Measurements from ENCODE around the gene THSD4.

DNA sequence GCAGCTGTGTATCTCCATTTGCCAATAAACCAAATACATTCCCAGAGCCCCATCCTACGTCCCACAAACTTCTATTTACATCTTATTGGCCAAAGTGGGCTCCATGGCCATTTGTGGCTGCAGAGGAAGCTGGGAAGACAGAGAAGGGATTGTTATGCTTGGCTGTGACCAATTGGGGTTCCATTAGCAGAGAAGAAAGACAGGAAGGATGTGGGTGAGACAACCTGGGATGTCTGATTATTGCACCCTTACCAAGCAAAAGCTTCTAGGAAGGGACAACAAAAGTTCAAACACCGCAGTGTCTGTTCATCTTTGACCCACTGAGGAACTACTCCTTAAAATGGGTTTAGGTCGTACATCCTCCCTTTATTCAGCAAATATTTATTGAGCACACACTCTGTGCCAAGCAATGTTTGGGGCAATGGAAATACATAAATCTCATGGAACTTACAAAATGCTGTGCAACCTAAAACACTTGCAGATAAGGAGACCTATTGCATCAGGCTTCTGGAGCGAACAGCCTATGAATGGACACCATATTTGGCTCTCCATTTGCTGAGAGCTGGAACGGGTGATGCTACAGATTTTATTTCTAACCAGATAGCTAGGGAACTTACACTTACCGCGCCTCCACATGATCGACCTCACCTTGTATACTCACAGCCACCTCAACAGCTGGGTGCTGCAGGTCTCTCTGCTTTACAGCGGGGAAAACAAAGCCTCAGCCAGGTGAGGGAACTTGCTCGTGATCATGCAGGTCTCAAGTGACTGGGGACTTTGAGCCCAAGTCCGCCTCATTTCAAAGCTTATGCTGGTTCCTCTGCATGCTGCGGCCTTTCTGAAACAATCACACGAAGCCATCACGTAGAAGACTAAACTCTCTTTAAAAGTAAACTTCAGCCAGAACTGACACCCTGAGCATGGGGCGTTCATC is 673.6 kb downstream of the THSD4 start:
- TF ChIP-seq POLR2AphosphoS5 (IDR thresholded peaks at IDR 0.05; ENCODE audit: borderline replicate concordance, low read depth, low read length) (no peak), EZH2 (IDR thresholded peaks at IDR 0.05) (no peak), FOXP2 (optimal IDR thresholded peaks at IDR 0.05; ENCODE audit: control extremely low read depth, extremely low read length, insufficient read depth) (no peak)

All from SK-N-MC (cell line).